DMS 273 (cell line): ENCODE results near the gene STARD8.
"Not testable (repeated sequence)": the region's sequence is repeated elsewhere in the genome, so short reads cannot be mapped to it uniquely, and the experiment has no call there.

Experiments used
- DNase-seq: peaks from one replicate; lab custom pipeline; 2025; ENCODE audit not compliant: unreplicated experiment; lab: John Stamatoyannopoulos, UW

The STARD8 gene

DNA sequence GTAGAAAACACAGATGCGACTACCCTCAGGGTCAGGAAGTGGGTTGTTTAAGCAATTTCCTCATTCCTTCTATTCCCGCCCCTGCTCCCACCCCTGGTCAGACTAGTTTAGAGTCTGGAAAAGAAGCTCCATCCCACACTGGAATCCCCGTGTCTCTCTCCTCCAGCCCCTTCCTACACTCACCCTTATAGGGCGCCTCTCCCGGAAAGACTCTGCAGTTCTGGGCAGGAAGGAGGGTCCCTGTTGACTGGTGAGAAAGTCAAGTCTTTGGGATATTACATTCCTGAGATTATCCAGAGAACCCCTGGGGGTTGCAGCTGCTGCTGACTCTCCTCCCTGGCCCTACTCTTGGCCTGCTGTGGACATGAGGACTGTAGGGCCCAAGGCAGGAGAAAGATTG is 11.9 kb downstream of the STARD8 start:
- DNase-seq: no peak

DNA sequence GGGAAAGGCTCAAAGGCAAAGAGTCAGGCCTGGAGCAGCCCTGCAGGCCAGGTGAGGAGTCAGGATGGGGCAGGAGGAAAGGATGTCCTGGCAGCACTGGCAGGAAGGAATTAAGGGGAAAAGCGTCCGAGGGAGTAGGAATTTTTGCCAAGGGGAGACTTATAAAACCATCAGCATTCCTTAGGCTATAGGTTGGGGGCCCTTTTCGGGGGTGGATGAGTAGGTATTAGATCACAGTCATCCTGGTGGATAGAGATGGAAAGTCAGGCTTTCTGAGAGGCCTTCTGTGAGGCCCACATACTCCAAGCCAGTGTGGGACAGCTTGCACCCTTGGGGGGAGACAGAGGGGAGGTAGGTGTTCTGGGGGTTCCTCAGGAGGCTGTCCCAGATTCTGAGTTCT is 12.3 kb downstream of the STARD8 start:
- DNase-seq: no peak

DNA sequence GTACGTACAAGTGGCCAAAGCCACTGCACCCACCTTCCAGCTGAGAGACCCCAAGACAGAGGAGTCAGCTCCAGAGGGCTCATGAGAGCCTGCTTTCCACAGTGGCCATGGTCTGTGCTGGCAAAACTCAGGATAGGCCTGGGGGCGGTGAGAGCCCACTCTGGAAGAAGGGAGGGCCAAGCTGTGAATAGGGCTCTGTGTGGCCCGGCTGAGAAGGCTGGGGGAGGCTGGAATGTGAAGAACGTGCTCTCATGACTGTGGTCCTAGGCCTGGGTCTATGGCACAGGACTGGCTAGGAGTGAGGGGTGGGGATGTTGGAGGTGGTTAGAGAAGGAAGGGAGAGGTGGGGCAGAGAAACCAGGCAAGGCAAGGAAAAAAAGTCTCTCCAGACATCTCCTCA is 13.3 kb downstream of the STARD8 start:
- no peak for DNase-seq

DNA sequence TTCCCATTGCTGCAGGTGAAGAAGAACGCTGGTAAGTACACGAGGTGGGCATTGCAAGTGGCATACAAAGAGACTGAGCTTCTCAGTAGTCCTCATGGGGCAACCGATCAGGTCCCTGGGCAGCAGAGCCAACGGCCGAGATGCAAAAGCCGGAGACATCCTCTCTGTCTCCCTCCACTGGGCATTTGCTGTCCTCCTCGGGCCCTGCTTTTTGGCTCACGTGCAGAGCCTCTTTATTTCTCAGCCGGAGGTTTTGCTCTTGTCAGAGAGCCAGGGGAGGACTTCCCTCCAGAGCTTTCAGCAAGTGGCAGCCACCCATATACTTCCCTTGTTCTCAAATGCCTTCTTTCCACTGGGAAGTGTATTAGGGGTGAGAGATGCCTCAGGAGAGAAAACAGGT is 18.0 kb downstream of the STARD8 start:
- peak; percentile 20 for DNase-seq

DNA sequence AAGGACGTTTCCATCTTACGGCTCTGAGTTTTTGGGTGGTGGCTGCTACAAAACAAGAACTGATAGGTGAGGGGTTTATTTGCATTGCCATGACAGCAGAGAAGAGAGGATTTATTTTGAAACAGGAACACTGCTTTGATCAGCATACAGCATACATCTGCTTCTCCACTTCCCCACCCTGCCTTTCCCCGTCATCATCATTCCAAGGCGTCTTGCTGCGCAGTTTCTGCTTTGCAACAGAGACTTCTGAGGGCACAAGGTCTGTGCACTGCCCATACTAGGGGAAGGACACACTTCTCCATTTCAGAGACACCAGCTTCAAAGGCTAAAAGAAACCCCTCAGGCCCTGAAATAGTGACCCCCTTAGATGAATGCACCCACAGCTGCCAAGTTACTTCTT is 19.1 kb downstream of the STARD8 start:
- DNase-seq: no peak

DNA sequence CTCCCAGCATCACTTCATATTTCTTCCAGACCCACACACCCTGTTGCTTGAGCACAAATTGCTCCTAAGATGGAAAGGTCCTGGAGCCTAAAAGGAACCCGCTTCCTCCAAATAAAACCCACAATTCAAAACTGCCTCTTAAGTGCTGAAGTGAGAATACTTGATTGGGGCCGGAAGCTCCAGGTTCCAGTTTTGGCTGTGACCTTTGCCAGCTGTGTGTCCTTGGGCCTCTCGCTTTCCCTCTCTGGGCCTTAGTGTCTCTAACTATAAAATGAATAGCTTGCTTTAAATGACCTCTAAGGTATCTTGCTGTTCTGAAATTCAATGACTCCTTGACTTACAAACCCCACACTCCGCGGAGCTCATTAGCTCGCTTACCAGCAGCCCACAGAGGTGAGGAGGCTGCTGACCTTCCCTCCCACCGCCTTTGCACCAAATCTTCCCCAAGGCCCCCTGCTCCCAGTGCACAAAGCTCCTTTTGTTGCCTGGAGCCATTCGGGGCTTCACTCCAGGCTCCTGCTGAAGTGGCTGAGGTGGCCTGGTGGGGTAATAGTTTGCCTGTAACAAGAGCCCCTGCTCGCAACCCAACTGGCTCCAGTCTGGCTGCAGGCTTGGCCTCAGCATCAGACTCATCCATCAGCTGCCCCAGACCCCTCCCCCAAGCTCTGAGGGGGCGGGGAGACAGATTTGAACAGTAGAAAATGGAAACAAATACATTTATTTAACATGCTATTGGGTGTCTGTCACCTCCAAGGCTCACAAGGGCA is 21.8 kb downstream of the STARD8 start:
- no peak for DNase-seq

DNA sequence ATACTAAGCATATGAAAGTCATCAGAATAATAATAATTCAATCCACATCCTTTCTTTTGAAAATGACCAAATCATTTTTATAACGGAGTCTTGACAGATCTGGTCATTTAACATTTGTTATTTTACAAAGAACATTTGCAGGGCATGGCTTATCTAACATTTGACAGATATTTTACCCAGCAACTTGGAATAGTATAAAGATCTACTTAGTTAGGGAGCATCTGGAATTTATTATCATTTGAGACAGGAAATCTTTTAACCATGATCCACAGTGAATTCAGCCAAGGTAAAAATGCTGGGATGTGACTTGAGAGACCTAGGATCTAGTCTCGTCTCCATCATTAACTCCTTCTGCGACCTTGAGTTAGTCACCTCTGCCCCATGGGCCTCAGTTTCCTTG is 22.4 kb downstream of the STARD8 start:
- no peak for DNase-seq

DNA sequence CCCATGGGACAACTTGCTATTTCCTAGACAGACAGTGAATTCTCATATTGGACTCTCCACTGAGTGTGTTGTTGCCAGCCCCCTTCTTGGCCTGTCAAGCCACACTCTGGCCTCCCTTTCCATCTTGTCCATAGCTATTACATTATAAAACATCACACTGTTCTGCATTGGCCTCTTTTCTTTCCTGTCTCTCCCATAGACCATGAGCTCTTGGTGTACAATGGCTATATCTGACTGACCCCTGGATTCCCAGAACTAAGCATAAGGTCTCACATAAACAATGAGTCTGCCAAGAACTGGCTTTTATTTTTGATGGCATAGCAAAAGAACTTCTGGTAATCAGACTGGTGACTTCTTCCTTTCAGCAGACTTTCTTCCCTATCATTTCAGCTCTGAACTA is 23.8 kb downstream of the STARD8 start:
- DNase-seq: no peak

DNA sequence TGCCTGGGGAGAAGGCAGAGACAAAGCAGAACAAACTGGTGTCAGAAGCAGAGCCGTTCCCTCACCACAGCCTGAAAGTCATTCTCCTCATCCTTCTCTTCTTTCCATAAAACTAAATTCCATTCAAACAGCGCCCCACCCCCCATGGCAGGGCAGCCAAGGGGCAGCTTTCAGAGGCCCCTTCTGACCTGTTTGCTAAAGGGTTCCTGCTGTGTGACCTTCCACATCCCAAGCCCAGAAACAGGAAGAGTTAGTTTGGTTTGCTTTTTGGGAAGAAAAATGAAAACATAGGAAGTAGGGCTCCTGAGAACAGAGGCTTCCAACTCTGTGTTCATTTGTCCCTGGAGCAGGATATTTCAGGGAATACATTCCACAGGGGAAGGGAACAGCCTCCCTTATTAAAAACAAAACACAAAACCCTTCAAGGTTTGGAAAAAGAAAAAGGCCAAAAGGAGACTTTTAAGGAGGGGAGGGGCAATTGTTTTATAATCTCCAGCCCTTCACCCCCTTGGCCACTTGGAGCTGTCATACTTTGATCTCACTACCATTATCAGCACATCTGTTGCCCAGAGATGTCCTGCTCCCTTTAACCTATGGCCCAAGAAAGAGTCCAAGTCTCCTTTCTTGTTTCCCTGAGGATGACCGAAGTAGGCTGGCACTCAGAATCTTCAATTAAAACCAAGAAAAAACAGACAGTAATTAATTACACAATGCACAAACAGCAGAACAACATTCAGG is 25.3 kb downstream of the STARD8 start:
- DNase-seq: no peak

DNA sequence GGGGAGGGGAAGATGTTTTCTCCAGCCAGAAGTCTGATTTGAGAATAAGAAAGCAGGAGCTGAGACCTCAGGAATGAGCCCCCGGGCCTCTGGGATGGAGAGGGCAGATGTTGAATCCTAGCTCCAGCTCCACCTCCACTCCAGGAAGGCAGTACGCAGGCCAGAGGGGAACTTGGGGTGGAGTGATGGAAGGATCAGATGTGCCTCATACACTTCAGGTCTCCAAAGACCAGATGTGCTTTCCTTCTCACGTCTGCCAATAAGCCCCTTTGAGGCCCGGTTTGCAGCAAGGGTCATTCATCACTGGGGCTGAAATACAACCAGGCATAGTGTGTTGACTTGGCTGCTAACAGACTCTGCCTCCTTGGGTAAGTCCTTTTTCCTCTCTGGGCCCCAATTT is 28.1 kb downstream of the STARD8 start:
- no peak for DNase-seq

DNA sequence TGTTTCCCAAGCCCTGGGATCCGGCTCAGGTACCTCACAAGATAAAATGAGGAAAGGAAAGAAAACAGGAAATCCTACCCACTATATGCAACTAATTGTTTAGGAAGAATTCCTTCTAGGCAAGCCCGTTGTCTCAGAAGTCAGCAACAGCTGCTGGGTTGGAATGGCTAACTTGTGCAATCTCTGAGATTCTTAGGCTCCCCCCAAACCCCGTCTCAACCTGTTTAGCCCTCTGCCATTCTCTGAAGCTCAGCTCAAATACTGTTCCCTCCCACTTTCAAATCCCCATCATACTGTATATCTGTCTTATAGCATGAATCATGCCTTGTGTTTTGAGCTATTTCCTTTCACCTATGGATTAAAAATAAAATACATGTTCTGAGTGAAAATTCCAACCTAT is 28.9 kb downstream of the STARD8 start:
- no peak for DNase-seq

DNA sequence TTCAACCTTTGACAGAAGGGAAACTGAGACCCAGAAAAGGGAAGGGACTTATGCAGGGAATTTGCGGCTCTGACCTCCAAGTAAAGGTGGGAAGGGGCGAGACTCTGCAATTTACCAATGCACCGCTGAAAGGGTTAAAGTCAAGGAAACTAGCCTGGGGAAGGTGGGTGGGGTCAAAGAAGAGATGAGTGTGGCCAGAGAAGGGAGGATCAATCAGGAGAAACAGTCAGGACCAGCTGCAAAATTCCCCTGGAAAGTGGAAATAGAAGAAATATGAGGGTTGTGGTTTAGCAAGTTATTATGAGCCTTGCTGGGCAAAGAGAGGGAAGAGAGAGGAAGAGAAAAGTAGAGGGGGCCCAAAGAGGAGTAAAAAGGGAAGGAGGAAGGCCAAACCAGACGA is 30.5 kb downstream of the STARD8 start:
- DNase-seq: no peak

DNA sequence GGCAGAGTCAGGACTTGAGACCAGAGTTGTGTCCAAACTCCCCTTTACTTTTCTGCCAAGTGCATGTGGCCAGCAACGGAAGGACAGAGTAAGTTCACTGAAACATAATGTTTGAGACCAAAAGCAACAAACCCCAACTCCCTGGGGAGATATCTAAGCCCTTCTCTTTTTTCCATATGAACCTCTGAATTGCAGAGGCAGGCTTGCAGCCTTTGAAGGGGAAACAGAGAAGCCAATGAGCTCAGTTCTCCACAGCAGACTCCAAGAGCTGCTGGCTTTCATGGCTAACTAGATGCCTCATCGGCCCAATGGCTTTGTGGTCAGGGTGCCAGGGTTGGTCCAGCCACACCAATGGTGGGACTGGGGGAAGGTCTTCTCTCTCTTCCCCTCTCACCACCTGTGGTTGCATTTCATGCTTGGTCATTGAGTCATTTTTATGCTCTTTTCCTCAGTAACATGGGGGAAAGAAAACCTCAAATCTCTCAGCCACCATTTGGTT is 34.0 kb downstream of the STARD8 start:
- DNase-seq: no peak

DNA sequence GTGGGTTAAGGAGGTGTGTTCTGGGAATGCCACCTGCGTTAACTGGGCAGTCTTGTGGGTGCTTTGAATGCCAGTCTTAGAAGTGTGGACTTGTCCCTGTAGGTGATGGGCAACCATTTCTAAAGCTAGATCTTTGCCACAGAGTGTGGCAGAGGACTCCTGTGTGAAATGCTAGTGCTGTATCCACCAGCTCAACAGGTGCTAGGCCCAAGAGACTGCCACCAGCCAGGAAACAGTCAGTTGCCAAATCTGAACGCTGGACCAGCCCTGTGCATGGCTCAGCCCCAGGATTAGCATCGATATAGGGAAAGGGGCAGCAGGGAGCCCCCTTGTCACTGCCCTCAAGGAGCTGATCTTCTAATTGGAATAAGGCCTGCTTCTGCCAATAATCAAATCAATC is 35.3 kb downstream of the STARD8 start:
- DNase-seq: no peak

DNA sequence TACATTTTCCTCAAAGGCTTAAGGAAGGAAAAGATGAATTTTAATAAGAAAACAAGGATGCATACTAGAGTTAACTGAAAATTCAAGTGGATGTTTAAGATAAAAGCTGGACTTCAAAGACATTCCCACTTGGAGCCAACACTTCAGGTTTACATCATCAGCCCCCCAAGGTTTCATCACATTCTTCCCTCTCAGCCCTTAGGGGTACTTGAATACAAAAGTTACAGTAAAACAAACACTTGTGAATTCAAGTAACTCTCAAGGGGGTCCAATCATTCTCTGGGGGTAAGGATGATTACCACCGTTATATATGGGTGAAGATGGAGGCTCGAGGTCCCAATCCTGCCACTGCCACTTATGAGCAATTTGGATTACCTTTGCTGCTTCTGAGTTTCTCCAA is 36.1 kb downstream of the STARD8 start:
- no peak for DNase-seq

DNA sequence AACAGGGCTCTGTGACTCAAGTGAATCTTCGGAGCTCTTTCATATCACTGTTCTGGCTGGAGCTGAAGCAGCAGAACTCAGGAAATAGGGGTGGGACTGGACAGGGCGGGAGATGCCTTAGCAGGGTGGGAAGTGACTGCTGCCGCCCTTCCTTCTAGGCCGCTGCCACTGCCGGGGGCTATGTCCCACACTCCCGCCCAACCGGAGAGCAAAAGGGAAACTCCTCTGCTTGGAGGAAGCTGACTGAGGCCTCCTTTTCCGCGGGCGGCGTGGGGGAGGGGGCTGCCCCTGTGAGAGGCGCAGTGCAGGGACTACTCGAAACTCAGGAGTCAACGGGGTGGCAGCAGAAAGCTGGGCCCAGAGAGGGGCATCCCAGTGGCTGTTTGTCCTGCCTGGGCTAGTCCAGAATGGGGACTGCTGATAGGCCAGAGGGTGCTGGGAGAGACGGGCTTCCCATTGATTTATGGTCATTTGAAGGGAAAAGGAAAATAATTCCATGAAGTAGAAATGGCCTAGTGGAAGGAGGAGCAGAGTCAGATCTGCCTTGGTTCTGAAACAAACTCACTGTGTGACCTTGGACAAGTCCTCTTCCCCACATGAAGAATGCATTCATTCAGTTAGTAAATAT is 36.9 kb downstream of the STARD8 start:
- DNase-seq: no peak

DNA sequence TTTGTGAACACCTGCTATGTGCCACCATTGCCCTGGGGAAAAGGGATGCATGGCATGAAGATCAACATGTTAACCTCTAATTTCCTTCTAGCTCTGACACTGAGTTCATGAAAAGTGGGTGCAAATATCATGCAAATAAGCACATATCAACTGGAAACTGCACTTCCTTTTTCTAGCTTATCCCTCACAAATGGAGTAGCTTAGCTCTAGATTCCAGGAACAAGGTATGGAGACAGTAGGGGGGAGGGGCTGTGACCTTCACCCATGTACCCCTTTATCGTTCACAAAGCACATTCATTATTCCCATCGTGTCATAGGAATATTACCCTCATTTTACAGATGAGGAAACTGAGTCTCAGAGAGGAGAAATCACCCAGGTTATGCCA is 37.4 kb downstream of the STARD8 start:
- no peak for DNase-seq

DNA sequence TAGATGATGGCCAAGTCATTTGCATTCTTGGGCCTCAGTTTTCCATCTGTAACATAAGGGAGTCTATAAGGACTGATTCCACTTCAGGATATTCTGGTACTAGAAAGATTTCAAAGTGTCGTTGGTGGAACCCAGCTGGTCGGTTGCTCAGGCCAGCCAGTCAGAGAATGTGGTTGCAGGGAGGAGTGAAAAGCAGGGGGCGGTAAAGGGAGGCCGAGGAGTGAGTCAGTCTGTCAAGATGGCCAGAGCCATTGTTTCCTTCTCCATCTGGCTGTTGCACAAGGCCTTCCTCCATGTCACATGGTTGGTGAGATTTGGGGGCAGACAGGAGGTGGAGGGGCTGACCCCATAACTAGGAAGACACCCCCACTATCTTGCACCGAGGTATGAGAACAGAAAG is 38.2 kb downstream of the STARD8 start:
- no peak for DNase-seq

DNA sequence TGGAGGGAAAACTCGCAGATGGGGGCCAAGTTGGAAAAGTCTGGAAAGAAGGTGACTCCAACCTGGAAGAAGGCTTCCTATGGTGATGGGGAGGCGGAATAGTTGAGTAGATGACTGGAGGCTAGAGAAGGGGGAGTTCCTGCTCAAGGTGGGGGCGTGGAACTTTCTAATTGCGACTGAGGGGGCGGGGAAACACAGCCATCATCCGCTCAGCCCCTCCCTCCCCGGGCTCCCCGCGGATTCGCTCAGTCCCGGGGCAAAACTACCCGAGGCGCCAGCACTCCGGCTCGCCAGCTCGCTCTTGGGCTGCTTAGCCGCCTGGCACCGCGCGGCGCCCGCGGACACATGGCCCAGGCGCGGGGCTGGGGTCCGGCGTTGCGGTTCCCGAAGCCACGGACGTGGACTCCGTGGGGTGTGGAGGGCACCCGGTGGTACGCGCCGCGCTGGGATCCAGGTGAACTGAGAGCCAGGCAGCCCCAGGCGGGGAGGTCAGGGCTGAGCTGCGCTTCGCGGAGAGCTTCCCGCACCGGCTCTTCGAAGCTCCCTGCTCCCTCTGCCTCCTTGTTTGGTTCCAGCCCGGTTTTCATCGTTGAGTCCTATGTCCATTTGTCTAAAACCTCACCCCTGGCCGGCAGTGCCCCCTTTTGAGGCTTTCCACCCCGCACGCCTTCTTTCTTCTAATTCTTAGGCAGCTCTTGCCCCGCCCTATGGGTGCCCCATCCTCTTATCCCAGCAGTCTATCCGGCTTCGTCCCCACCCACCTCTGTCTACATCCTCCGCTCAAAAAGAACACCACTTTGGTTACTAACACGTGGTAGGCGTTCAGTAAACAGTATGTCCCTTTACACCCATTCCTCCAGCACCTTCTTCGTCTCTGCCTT is 38.9 kb downstream of the STARD8 start:
- DNase-seq: no peak

DNA sequence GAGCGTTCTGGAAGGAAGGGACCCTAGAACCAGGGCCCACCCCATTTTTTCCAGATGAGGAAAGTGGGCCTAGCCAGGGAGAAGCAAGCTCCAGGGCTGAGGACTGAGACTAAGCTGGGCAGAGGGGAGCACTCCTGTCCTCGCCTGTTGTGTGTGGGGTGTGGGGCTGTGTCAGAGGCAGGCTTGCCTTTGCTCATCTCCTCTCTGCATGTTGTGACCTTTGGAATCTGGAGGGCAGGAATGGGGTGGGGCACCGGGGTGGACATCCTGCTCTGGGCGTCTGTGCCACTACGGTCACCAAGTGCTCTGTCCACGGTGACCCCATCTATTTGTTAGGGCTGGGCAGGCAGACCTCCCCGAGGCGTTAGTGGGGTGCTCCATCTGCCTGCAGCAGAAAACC is 41.5 kb downstream of the STARD8 start:
- DNase-seq: not testable (repeated sequence)

DNA sequence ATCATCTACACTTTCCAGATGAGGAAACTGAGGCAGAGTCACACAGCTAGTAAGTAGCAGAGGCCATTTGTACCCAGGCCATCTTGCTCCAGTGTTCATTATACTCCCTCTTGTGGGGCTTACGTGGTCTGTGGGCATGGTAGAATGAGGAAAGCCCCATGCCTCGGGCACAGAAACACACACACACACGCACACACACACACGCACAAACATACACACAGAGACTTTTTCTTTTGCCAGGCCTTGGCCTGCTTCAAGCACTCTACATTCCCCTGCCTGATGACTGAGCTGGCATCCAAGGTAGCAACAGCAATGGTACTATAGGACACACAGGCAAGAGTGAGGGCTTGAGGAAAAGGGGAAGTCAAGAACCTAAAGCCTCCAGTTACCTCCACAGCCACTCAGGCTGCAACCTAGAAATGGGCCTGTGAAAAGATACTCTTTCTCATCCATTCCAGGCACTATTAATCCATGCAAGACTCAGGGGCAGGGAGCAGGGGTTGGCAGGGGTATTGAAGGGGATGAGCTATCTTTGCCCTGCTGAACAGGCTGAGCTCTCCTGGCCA is 43.6 kb downstream of the STARD8 start:
- no peak for DNase-seq
